GM21360 (cell line): ENCODE measurements around the gene C10orf67.
"Not testable (repeated sequence)": the region's sequence is repeated elsewhere in the genome, so short reads cannot be mapped to it uniquely, and the experiment has no call there.

Source experiments
- ATAC-seq: cut with Tn5 transposase; IDR thresholded peaks from one replicate; pipeline ENCODE4 v1.9.1; 2021; ENCODE audit warnings: mild to moderate bottlenecking, moderate library complexity; ENCODE audit not compliant: unreplicated experiment

C10orf67 gene

DNA sequence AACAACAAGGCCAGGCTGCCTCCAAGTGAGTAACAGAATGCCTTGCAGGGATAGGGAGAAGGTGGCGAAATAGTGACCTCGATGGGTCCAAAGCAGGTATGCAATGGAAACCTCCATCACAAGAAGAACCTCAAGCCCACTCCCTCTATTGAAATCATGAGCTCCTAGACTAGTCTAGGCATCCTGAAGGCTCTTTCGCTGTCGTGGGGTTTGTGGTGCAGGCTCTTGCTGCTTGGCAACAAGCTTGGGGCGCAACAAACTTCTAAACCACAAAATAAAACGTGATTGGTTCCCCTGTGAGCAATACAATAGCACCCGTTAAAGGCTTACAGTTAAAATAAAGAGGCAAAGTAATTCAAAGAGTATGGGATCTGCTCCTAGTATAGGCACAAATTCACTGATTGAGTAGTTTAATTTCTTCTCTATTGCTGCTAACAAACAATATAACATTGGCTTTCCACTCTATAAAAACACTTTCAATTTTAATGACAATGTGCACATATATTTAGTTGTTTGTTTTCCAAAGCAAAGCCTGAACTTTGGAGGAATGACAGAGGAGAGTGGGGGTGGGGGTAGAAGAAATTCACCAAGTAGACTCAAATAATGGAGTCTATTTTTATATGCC is 64.1 kb downstream of the C10orf67 start:
- ATAC-seq = no peak

DNA sequence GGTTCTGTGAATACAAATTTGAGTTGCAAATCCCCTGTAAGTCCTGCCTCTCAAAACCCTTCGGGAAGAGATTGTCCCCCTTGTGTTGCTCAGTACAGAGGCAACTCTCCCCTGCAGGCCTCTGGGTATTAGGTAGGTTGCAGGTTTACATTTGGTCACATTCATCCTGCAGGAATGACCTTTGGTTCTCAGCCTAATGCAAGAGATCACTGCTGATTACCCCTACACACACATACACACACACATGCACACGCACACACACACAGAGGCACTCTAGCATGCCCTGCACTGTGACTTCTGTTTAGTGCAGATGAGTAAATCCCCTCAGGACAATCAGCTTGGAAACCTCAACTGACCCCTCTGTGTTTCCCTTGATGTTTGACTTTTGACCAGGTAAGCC is 69.2 kb downstream of the C10orf67 start:
- no peak for ATAC-seq

DNA sequence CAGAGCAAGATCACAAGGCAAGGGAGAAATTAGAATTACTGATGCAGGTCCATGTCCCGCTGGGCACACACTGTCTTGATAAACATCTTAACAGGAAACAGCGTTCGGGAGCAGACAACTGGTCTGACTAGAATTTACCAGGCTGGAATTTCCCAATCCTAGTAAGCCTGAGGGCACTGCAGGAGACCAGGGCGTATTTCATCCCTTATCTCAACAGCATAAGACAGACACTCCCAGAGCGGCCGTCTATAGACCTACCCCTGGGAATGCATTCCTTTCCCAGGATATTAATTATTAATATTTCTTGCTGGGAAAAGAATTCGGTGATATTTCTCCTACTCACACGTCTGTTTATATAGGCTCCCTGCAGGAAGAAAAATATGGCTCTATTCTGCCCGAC is 70.4 kb downstream of the C10orf67 start:
- not testable (repeated sequence) for ATAC-seq

DNA sequence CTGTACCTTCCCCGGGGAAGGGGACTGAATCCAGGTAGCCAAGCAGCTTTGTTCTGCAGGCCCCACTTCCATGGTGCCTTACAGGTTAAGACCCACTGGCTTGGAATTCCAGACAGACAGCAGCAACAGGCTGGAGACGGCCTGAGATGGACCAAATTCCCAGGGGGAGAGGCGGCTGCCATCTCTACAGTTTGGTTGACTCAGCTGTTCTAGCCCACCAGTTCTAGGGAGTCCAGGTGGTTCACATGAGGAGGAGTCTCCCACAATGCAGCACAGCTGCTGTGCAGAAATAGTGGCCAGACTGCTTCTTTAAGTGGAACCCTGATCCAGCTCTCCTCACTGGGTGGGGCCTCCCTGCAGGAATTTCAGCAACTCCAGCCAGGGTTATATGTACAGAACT is 74.1 kb downstream of the C10orf67 start:
- ATAC-seq = no peak

DNA sequence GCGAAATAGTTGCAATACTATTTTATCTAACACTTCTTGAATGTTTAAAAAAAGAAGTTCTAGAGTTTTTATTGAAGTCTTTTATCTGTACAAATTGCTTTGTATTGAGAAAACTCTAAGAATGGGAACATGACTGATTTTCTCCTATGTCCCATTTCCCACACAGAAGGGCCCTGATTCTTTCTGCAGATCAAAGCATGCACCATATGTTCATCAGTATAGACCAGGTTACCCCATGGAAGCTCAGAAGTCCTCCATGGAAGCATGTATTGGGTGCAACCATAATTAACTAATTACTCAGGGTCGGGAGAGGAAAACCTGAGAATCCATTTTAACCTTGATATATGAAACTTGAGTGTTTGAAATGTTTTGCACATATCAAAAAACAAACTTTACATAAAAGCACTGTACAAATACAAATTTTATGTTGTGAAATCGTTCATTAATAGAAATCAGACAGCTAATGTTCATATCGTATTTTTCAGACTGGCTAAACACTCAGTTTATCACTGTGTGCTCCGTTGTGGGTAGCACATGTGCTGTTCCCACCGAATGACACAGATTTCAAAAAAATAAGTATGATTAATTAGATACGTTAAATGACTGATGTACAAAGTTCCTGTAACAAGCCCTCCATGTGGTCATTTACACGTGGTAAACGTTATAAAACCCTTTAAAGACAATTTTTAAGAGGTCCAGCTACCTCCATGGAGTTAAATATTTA is 81.0 kb downstream of the C10orf67 start:
- no peak for ATAC-seq

DNA sequence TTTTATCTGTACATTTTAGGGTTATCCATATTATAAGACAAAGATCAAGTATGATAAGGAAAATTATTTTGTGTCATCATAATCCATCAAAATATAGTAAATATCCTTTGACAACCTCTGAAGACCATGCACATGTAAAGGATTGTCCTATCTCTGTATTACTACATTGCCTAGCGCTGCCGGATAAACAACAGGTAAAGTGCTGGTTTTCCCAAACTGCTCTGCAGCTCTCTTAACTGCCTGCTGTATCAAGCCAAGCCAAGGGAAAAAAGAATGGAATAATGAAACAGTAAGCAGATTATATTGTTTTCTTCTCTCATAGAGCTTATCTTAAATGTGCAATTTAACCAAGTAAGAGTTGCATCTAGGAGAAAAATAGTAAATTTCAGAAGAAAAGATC is 81.7 kb downstream of the C10orf67 start:
- no peak for ATAC-seq

DNA sequence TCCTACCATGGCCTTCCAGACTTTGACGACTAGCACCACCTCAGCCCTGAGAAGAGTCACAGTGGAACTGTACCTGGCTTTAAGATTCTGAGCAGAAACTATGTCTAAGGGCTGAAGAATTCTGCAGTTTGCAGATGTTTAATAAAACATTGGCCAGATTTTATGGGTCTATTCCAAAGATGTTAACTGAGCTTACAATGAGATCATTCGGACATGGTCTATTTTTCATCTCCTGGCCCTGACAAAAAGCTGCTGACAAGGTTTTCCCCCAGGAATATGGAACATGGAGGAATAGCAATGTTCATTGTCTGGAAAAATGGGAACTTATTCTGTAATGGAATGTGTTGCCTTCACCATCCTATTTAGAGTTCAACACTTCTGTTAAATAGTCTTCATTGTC is 86.1 kb downstream of the C10orf67 start:
- ATAC-seq = no peak

DNA sequence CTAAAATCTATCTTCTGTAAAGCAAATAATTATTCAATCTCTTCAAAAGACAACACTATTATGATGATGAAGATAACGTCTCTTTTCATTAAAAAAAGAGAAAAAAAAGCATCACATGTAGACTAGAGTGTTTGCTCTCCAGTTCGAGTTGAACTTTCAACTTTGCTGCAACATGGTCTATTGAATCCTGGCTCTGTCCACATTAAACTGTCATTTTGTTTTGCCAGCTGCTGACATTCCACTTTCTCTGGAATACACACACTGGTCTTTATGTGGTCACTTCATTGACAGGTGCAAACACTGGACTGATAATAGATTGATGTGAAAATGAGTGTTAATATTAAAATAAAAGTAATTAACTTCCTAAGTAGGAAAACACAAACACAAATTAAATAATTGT is 90.8 kb downstream of the C10orf67 start:
- ATAC-seq = no peak

DNA sequence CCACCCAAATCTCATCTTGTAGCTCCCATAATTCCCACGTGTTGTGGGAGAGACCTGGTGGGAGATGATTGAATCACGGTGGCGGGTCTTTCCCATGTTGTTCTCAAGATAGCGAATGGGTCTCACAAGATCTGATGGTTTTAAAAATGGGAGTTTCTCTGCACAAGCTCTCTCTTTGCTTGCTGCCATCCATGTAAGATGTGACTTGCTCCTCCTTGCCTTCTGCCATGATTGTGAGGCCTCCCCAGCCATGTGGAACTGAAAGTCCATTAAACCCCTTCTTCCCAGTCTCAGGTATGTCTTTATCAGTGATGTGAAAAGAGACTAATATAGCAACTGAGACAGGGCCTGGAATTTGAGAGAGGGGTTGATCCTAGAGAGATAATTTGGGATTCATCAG is 91.7 kb downstream of the C10orf67 start:
- not testable (repeated sequence) for ATAC-seq

DNA sequence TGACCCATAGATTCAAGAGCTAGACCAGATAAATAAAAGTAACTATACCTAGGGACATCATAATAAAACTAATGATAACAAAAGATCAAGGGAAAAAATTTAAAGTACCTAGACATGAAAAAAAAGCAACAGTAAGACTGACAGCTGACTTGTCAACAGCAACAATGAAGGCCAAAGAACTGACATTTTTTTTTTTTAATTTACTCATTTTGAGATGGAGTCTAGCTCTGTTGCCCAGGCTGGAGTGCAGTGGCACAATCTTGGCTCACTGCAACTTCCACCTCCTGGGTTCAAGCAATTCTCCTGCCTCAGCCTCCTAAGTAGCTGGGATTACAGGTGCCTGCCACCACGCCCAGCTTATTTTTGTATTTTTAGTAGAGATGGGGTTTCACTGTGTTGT is 102.8 kb downstream of the C10orf67 start:
- not testable (repeated sequence) for ATAC-seq

DNA sequence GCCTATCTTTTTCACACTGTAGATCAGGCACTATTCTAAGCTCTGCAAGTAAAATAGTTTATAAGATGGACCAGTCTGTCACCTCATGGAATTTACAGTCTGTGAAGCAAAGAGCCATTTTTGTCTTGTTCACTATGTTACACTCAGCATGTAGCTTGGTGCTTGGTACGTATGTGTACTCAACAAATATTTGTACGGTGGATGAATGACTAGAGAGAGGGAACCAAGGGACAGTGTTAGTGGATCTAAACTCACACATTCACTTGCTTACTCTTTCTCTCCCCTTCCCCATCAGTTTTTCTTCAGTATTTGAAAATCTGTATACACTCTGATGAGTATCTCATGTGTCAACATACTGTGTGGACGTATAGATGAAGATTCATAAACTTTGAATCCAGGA is 106.6 kb downstream of the C10orf67 start:
- ATAC-seq = no peak

DNA sequence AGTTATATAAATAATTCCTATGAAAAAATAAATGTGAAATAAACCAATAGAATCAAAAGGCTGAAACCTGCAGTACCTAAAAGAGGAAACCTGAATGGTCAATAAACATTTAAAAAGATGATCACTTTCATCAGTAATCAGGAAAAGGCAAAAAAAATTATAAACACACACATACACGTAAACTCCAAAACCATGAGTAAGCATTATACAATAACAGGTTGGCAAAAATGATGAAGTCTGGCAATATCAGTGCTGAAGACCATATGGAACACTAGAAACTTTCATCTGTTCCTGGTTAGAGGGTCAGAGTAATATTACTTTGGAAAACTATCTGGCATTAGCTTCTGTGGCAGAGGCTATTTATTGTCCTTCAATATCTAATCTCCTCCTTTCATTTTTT is 114.0 kb downstream of the C10orf67 start:
- no peak for ATAC-seq

DNA sequence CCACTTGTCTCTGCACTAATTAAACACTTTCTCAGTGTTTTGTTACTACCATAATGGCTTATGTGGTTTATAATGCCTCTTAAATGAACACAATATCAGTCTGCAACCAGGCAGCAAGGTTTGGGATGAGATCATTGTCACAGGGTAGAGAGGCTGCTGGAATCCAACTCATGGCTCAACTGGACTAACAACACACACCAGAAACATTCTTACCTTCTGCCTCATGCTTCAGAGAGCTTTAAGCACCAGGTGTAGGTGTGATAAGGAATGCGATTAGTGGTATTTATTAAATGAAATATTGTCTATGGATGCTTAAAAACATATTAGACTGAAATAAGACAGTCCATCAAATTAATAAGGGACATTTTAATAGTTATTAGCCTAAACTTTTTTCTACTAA is 127.1 kb downstream of the C10orf67 start:
- no peak for ATAC-seq

DNA sequence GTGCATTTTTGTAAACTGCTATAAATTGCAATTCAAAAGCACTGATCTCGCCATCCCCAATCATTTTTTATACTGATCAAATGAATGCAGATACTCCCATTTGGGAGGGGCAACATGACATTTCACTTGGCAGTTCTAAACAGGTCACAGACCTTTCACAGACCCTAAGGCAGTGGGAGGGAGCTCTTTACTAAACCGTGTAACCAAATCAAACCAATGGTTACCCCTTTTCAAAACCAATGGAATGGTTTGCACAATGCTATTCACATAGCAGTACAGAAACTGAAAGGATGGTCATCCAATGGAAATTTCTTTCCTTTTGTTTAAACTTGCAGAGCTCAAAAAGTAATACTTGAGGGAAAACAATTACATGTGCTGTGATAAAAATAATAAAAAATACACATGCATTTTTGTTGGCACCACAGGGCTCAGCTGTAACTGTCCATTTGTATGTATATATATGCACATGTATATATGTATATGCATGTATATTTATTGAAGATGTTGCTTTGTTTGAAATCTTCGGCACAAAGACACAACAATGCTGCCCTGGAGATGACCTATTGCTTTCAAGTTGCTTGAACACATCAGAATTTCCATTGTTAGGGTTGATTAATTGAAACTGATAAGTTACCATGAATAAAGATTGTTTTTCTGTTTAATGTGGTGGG is 138.5 kb downstream of the C10orf67 start:
- ATAC-seq = no peak

DNA sequence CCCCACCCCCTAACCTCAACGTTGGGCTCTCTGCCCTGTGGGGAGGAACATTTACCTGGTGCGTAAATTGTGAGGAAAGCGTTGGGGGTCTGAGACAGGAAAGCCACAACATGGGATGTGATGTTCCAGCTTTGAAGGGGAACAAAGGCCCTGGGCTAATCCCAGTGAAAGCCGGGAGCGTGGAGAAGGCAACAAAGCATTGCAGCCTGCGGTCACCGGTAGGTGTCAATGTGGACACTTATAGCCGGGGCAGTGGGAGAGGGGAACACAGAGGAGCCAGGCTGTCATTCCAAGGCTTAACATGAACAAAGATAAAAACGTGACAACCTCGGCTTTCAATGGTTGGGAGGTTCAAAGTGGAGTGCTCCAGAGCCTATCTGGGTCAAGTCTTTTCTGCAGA is 139.8 kb downstream of the C10orf67 start:
- ATAC-seq = no peak

DNA sequence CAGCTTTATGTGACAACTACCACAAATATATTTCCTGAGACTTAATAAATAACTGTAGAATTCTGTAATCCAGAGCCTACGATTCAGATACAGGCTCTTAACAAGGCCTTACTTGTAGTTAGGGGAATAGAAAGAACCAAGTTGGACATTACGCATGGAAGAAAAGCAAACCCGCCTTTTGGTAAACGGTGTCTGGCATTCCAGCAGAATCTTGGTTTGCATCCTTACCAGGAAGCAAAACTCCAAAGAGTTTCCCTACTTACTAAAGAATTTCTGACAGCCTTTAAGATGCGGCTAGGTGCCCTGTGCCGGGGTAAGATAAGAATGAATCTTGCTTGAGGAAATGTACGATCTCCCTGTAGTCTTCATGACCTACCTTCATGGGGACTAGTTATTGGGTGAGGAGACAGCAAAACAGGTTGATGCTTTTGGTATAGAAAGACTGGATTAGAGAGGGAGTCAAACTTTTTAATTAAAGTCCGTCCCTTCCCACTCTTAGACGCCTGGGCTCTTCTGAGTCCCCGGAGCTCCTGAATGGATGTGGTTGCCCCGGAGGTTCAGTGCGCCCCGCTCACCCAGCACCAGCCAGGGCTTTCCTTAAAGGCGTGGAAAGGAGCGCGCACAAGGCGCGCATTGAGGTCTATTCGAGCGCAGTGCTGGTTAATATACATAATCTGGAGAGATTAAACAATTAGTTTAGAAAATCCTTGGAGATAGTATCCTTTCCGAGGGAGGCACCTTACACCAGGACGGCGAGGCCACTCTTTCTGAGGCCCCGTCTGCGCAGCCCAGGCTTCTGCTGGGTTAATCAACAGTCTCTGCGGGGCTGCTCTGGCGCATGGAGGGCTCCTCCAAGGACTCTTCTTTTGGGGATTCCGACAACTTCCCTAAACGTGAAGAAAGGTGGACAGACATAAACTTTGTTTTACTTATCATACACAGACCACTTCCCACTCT is 140.9 kb downstream of the C10orf67 start:
- ATAC-seq = no peak

DNA sequence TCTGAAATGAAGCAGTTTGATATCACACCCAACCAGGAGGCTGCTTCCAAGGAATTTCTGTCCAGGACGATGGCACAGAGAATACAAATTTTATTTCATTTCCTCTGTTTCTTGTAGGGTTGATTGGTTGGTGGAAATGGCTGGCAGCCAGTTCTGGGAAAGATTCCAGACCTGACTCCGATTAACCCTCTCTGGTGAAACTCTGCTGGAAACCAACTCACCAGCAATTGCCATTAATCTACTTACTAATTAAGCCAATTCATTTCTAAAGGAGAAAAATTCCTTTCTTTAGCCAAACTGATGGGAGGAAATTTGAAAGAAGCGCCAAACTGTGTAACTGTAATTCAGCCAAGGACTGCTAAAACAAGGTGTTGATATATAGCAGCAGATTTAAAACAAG is 141.8 kb downstream of the C10orf67 start:
- no peak for ATAC-seq

DNA sequence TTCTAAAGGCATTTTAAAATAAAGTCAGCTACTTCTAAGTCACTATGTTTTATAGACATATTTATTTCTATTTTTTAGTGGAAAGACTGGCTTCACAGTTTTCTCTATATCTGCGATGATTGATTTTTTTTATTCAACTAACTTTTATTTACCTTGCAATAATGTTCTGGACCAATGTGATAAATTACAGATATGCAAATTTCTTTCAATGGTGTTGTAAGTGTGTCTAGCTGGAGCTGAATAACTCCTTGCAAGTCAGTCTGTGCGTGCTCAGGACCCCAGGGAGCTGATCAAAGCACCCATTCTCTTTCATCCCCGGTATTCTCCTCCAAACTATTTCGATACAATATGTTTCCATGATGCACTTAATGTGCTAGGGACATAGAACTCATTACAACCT is 142.8 kb downstream of the C10orf67 start:
- no peak for ATAC-seq

DNA sequence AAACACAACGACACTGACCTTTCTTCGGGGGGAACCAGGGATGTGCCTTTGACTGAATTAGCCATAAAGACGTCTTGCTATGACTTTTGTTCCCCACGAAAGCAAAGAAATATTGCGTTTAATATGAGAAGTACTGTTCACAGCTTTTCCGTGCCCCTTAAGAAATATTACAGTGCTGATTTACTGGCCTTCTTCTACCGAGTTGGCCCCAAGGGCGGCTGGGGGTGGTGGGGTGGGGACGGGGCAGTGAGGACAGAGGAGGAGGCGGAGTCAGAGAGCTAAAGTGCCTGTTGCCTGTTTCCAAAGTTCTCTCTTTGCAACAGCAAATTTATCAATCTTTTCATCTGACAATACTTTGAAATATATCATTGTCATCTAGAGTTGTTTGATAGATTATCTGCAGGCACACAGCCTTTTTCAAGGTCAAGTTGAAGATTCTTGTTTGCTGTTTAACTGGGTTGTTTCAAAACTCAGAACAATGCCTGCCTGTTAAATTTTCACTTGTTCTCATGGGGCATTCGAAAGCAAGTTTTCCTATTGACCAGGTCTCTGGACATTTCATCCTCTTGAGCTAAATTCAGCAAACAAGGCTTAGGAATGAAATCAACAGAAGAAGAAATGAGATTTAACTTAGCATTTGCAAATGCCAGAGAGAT is 143.5 kb downstream of the C10orf67 start:
- ATAC-seq = no peak

DNA sequence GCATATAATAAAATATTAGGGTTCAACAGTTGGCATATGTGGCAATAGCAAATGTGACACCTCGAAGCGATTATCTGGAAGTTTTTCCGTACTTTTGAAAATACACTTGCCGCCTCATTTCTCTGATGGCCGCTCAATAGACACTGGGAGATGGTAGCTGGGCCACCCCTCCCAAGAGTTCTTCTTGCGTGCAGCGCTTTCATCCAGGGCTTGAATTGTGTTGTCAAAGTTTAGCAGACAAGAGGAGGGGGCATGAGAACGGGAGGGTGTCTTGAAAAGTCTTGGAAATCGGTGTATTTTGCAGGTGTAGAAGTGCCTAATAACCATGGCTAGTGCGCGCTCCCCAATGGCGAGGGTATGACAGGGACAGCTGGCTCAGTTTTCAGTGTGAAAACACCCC is 144.0 kb downstream of the C10orf67 start:
- ATAC-seq = no peak
